H1 (cell line): ENCODE measurements around the gene KANSL3. TPM values are rescaled to one million over a fixed set of nuclear protein-coding genes. Genes with fewer than 3 reads are reported as not detected.

Experiments used
- CTCF ChIA-PET: fragments of 300-600 bp; sonication (Branson Sonifier 250); formaldehyde crosslinking; loops from one replicate; lab custom pipeline; 2021; ENCODE audit not compliant: partially characterized antibody; lab: Charles Lee
- POLR2A ChIA-PET: fragments of 300-600 bp; sonication (Branson Sonifier 250); formaldehyde crosslinking; loops from one replicate; lab custom pipeline; 2021; ENCODE audit warnings: inconsistent platforms; ENCODE audit not compliant: partially characterized antibody; lab: Charles Lee
- DNase-seq, 2 experiments: peaks; one replicate each; pipeline versions ENCODE4 v3.0.0 to v3.0.0-alpha.2; 2010 to 2022; ENCODE audit warnings: low spot score in 2 of 2, low read depth in 1 of 2, mixed read lengths in 1 of 2
- FAIRE-seq: peaks from 2 replicates; lab custom pipeline; 2011; peaks lifted over from hg19 to GRCh38; lab: Jason Lieb, UNC
- H2AFZ ChIP-seq: 2 replicates; pipeline ENCODE4 v1.8.1; 2012; ENCODE audit warnings: low read length, inconsistent platforms
- H2AK5ac ChIP-seq: 2 replicates; pipeline ENCODE4 v1.6.1; 2013; ENCODE audit warnings: low read depth, low read length
- H2BK120ac ChIP-seq: replicated peaks from 2 replicates; pipeline ENCODE3; 2013; ENCODE audit warnings: low read depth, low read length, inconsistent platforms
- H2BK12ac ChIP-seq: 2 replicates; pipeline ENCODE4 v1.6.1; 2013; ENCODE audit warnings: low read depth, low read length
- H2BK15ac ChIP-seq: 2 replicates; pipeline ENCODE4 v1.6.1; 2013; ENCODE audit warnings: low read length
- H2BK20ac ChIP-seq: 2 replicates; pipeline ENCODE4 v1.6.1; 2013; ENCODE audit warnings: low read length
- H2BK5ac ChIP-seq: 2 replicates; pipeline ENCODE4 v1.6.1; 2013; ENCODE audit warnings: low read depth, low read length
- H3K14ac ChIP-seq: 2 replicates; pipeline ENCODE4 v1.6.1; 2013; ENCODE audit warnings: inconsistent platforms; ENCODE audit not compliant: insufficient read length
- H3K18ac ChIP-seq: 2 replicates; pipeline ENCODE4 v1.6.1; 2013; ENCODE audit warnings: low read length; ENCODE audit errors: extremely low read depth
- H3K23ac ChIP-seq: 2 replicates; pipeline ENCODE4 v1.6.1; 2013; ENCODE audit warnings: inconsistent platforms; ENCODE audit not compliant: insufficient read length
- H3K23me2 ChIP-seq: 2 replicates; pipeline ENCODE4 v1.6.1; 2013; ENCODE audit warnings: low read depth, low read length
- H3K27ac ChIP-seq: 2 replicates; pipeline ENCODE4 v1.6.1; 2011; ENCODE audit warnings: low read depth, low read length, inconsistent platforms
- H3K27me3 ChIP-seq, 4 experiments: replicated peaks in 1 of 4; 1 replicate in 1 of 4; 2 replicates in 3 of 4; pipeline versions ENCODE4 v1.6.1 to v1.8.1; 2011 to 2013; ENCODE audit warnings: low read length in 3 of 4, mild to moderate bottlenecking in 3 of 4, inconsistent platforms in 2 of 4, mixed read lengths in 2 of 4, moderate library complexity in 1 of 4; ENCODE audit not compliant: control insufficient read depth in 3 of 4, insufficient read depth in 3 of 4; ENCODE audit errors: extremely low read depth in 1 of 4
- H3K36me3 ChIP-seq, 4 experiments: 2 replicates each; pipeline versions ENCODE4 v1.6.1 to v1.8.1; 2011 to 2013; ENCODE audit warnings: mild to moderate bottlenecking in 4 of 4, low read length in 3 of 4, moderate library complexity in 2 of 4, control low read depth in 1 of 4, inconsistent platforms in 1 of 4; ENCODE audit not compliant: insufficient read depth in 4 of 4, control insufficient read depth in 2 of 4
- H3K4ac ChIP-seq: replicated peaks from 2 replicates; pipeline ENCODE3; 2013; ENCODE audit warnings: low read length, low read depth, mixed read lengths, inconsistent platforms; ENCODE audit not compliant: insufficient read length
- H3K4me1 ChIP-seq, 4 experiments: replicated peaks in 1 of 4; 1 replicate in 1 of 4; 2 replicates in 3 of 4; pipeline versions ENCODE4 v1.6.1 to v1.8.1; 2011 to 2013; ENCODE audit warnings: low read length in 3 of 4, inconsistent platforms in 2 of 4, mixed read lengths in 1 of 4; ENCODE audit not compliant: insufficient read depth in 4 of 4, control insufficient read depth in 3 of 4
- H3K4me2 ChIP-seq, 2 experiments: 2 replicates each; pipeline versions ENCODE4 v1.6.1 to v1.8.1; 2011 to 2013; ENCODE audit warnings: low read depth in 2 of 2, low read length in 2 of 2, control low read depth in 1 of 2, inconsistent platforms in 1 of 2, mild to moderate bottlenecking in 1 of 2; ENCODE audit not compliant: insufficient read depth in 1 of 2
- H3K4me3 ChIP-seq, 4 experiments: fragments of 200-600, 300-600 bp in 1 of 4; sonication (generic), shearing (Covaris generic), sonication (Bioruptor Twin) in 1 of 4; 2 replicates each; pipeline versions ENCODE4 v1.5.1 to v1.8.1; 2011 to 2016; ENCODE audit warnings: low read length in 4 of 4, low read depth in 3 of 4, control low read depth in 2 of 4, inconsistent platforms in 2 of 4, mild to moderate bottlenecking in 2 of 4, mixed read lengths in 1 of 4, moderate library complexity in 1 of 4; ENCODE audit not compliant: insufficient read depth in 2 of 4; ENCODE audit errors: extremely low read depth in 1 of 4
- H3K56ac ChIP-seq: replicated peaks from 2 replicates; pipeline ENCODE3; 2013; ENCODE audit warnings: low read depth, mild to moderate bottlenecking, mixed read lengths, low read length, inconsistent platforms; ENCODE audit not compliant: insufficient read length
- H3K79me1 ChIP-seq: 2 replicates; pipeline ENCODE4 v1.6.1; 2013; ENCODE audit warnings: low read depth, low read length, control low read depth
- H3K79me2 ChIP-seq, 2 experiments: 2 replicates each; pipeline versions ENCODE4 v1.6.1 to v1.8.1; 2012 to 2013; ENCODE audit warnings: low read length in 2 of 2, mild to moderate bottlenecking in 2 of 2, inconsistent platforms in 1 of 2; ENCODE audit not compliant: insufficient read depth in 2 of 2, control insufficient read depth in 1 of 2
- H3K9ac ChIP-seq, 4 experiments: replicated peaks in 1 of 4; 1 replicate in 1 of 4; 2 replicates in 3 of 4; pipeline versions ENCODE4 v1.6.1 to v1.8.1; 2011 to 2013; ENCODE audit warnings: low read depth in 3 of 4, low read length in 3 of 4, control low read depth in 2 of 4, mild to moderate bottlenecking in 2 of 4, moderate library complexity in 2 of 4, inconsistent platforms in 1 of 4; ENCODE audit errors: extremely low read depth in 1 of 4
- H3K9me3 ChIP-seq, 2 experiments: 2 replicates each; pipeline versions ENCODE4 v1.6.1 to v1.8.1; 2012 to 2013; ENCODE audit warnings: mild to moderate bottlenecking in 2 of 2, moderate library complexity in 2 of 2, control low read depth in 1 of 2, inconsistent platforms in 1 of 2, low read depth in 1 of 2, low read length in 1 of 2, mixed read lengths in 1 of 2; ENCODE audit not compliant: insufficient read depth in 2 of 2
- H4K20me1 ChIP-seq, 2 experiments: replicated peaks in 1 of 2; 2 replicates each; pipeline versions ENCODE3 to v1.8.1; 2011 to 2013; ENCODE audit warnings: inconsistent platforms in 2 of 2, low read length in 2 of 2, mild to moderate bottlenecking in 1 of 2; ENCODE audit not compliant: insufficient read depth in 2 of 2, control insufficient read depth in 1 of 2
- H4K5ac ChIP-seq: 2 replicates; pipeline ENCODE4 v1.6.1; 2013; ENCODE audit warnings: low read length, low read depth, mixed read lengths, inconsistent platforms; ENCODE audit not compliant: insufficient read length
- H4K8ac ChIP-seq: 2 replicates; pipeline ENCODE4 v1.8.0; 2013; ENCODE audit warnings: mild to moderate bottlenecking, moderate library complexity, low read length, inconsistent platforms; ENCODE audit not compliant: insufficient read depth; ENCODE audit errors: extremely low read depth
- H4K91ac ChIP-seq: replicated peaks from 2 replicates; pipeline ENCODE3; 2013; ENCODE audit warnings: low read length, mixed read lengths, inconsistent platforms; ENCODE audit not compliant: insufficient read length
- BACH1 ChIP-seq: IDR thresholded peaks from 2 replicates; pipeline ENCODE4 v1.6.1; 2012; ENCODE audit warnings: low read length, improper control_type of control experiment
- CBX8 ChIP-seq: fragments of 300-800, 300-1000 bp; sonication (generic); IDR thresholded peaks from 2 replicates; pipeline ENCODE4 v1.7.1; 2016; ENCODE audit warnings: low read depth, low read length, borderline replicate concordance
- CHD1 ChIP-seq: IDR thresholded peaks from 2 replicates; pipeline ENCODE4 v1.6.1; 2012; ENCODE audit warnings: low read depth, low read length, improper control_type of control experiment
- HDAC2 ChIP-seq, 2 experiments: fragments of 300-600 bp in 1 of 2; sonication (generic) in 1 of 2; IDR thresholded peaks; 2 replicates each; pipeline ENCODE4 v1.6.1; 2011 to 2012; ENCODE audit warnings: low read depth in 2 of 2, low read length in 2 of 2, mild to moderate bottlenecking in 2 of 2, moderate library complexity in 2 of 2, borderline replicate concordance in 1 of 2, inconsistent platforms in 1 of 2
- JUN ChIP-seq: IDR thresholded peaks from 2 replicates; pipeline ENCODE4 v1.6.1; 2011; ENCODE audit warnings: low read depth, mild to moderate bottlenecking, improper control_type of control experiment, low read length
- KDM4A ChIP-seq: IDR thresholded peaks from one replicate; pipeline ENCODE4 v1.7.1; 2012; ENCODE audit warnings: low read depth, mild to moderate bottlenecking, moderate library complexity, low read length, inconsistent platforms; ENCODE audit not compliant: severe bottlenecking
- POLR2A ChIP-seq, 2 experiments: IDR thresholded peaks; 1 replicate in 1 of 2; 2 replicates in 1 of 2; pipeline ENCODE4 v1.6.1; 2011; ENCODE audit warnings: low read depth in 2 of 2, low read length in 2 of 2, mild to moderate bottlenecking in 2 of 2; ENCODE audit errors: control extremely low read depth in 1 of 2
- SIN3A ChIP-seq, 2 experiments: IDR thresholded peaks in 1 of 2; conservative IDR thresholded peaks in 1 of 2; 2 replicates each; pipeline ENCODE4 v1.6.1; 2011 to 2012; ENCODE audit warnings: low read length in 2 of 2, improper control_type of control experiment in 1 of 2, low read depth in 1 of 2, mild to moderate bottlenecking in 1 of 2
- SP1 ChIP-seq: IDR thresholded peaks from 2 replicates; pipeline ENCODE4 v1.6.1; 2011; ENCODE audit warnings: low read depth, low read length
- TBP ChIP-seq: IDR thresholded peaks from 2 replicates; pipeline ENCODE4 v1.6.1; 2011; ENCODE audit warnings: low read depth, low read length, improper control_type of control experiment
- YY1 ChIP-seq: IDR thresholded peaks from 2 replicates; pipeline ENCODE4 v1.6.1; 2011; ENCODE audit warnings: low read depth, mild to moderate bottlenecking, low read length
- WGBS, 2 experiments: shearing (Covaris generic) in 1 of 2; methylation state at CpG; one replicate each; pipeline versions ENCODE4 v1.1.6 to v1.1.7; 2013 to 2015; ENCODE audit warnings: low lambda C conversion rate in 2 of 2, mixed read lengths in 2 of 2, inconsistent platforms in 1 of 2, low coverage in 1 of 2, missing lambda C conversion rate in 1 of 2; ENCODE audit not compliant: insufficient replicate concordance in 2 of 2, insufficient coverage in 1 of 2, insufficient read length in 1 of 2; ENCODE audit errors: extremely low coverage in 1 of 2, missing lambda C conversion rate in 1 of 2; 5-methylcytosine and 5-hydroxymethylcytosine counted together
- polyA plus RNA-seq, 7 experiments: library from polyadenylated mRNA; depleted of rRNA in 3 of 7; stranded (reverse) in 5 of 7; unstranded in 2 of 7; fragments of >200 nt in 5 of 7; fragments of 200-250 nt in 2 of 7; gene quantifications; 1 replicate in 5 of 7; 2 replicates in 1 of 7; 4 replicates in 1 of 7; pipeline versions ENCODE4 v1.2.1 to v1.2.3, GENCODE V29; 2011 to 2013; ENCODE audit warnings: missing spikeins in 2 of 7, mixed read lengths in 2 of 7
- total RNA-seq: library from RNA; stranded (reverse); fragmentation: NEBNext Ultra II Directional; extraction: Animal tissue kit (Norgen Biotek cat#: 25700); gene quantifications from 2 replicates; pipeline ENCODE4 v1.2.1, GENCODE V29; 2021
- TF ChIP-seq, protein P1 (sequence below): IDR thresholded peaks from 2 replicates; pipeline ENCODE4 v1.6.1; 2012; ENCODE audit warnings: inconsistent platforms
- TF ChIP-seq, protein P2 (sequence below): IDR thresholded peaks from 2 replicates; pipeline ENCODE4 v1.6.1; 2012; ENCODE audit warnings: inconsistent platforms

Gene KANSL3
- total and polyA plus RNA-seq, 2 of the 8 experiments (the other 6 are each of a cell fraction or from before 2014, with no cell fraction given) = 19.8 to 31.4 TPM

DNA sequence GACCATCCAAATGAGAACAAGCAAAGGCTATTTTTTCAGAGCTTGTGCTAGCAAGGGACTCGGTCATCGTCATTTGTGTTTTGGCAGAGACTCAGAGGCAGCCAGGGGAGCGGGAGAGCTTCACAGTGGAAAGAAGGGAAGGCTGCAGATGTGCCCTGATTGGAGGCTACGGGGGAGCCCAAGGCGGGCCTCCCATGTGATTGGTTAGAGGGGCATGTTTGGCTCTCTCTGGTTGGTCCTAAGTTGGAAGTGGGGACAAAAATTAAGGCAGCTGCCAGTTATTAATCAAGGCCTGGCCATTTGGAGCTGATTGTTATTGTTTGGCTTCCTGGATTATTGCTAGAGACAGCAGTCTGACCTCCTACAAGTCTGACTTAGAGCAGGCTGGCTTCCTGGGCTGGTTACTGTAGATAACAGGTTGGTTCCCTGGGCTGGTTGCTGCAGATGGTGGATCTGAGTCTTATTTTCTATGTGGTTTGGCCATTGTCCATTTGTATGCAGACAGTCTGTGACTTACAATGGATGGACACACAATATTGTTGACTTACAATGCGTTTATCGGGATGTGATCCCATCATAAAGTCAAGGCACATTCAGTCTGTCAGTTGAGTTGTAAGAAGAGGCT is 10.3 kb upstream of the KANSL3 start:
- FAIRE-seq (no peak), DNase-seq (no peak)
- Histone ChIP-seq H3K56ac (no peak overlapping the region), H2BK15ac (no peak overlapping the region), H4K5ac (no peak overlapping the region), H4K8ac (no peak overlapping the region), H2BK5ac (no peak overlapping the region), H3K79me1 (no peaks in the 10 kb centered on the region), H2AK5ac (no peak overlapping the region), H3K4me3 (no peak overlapping the region), H3K9me3 (no peaks in the 10 kb centered on the region), H3K23me2 (no peaks in the 10 kb centered on the region), H3K79me2 (no peaks in the 10 kb centered on the region), H4K20me1 (no peaks in the 10 kb centered on the region), H2AFZ (no peak overlapping the region), H3K36me3 (no peaks in the 10 kb centered on the region), H3K23ac (no peak overlapping the region), H3K18ac (no peak overlapping the region), H3K4me2 (no peak overlapping the region), H4K91ac (no peak overlapping the region), H2BK120ac (no peak overlapping the region), H3K4me1 (no peaks in the 10 kb centered on the region), H3K9ac (no peak overlapping the region), H2BK20ac (no peak overlapping the region), H3K4ac (no peak overlapping the region), H3K27ac (no peak overlapping the region), H3K14ac (no peak overlapping the region), H3K27me3 (no peaks in the 10 kb centered on the region), H2BK12ac (no peak overlapping the region)
- WGBS, 2 experiments = 92% methylated on average over 7 of the region's 7 CpGs; no CpG with 5 or more reads in 1 of the 2 experiments
- ChIA-PET POLR2A (interaction anchor here (0.6 to 1.0 kb wide), 2 partner anchors 31 to 227 kb away, joined by 3 to 4 read pairs; no protein-coding TSS in a partner anchor), CTCF (interaction anchor here (0.6 to 1.8 kb wide), 3 partner anchors 93 to 185 kb away, joined by 3 to 4 read pairs (median 4); no protein-coding TSS in a partner anchor)
- TF ChIP-seq CBX8 (no peak), HDAC2 (IDR thresholded peaks at IDR 0.05; ENCODE audit: borderline replicate concordance in 1 of 2, low read depth in 2 of 2, low read length in 2 of 2) (no peak), BACH1 (no peak), KDM4A (no peak), JUN (no peak), TBP (no peak), SP1 (no peak), YY1 (no peak), SIN3A (conservative IDR thresholded peaks at IDR 0.05 in 1 of 2, IDR thresholded peaks at IDR 0.05 in 1 of 2; ENCODE audit: low read depth in 1 of 2, low read length in 2 of 2) (no peak), CHD1 (no peak), POLR2A (IDR thresholded peaks at IDR 0.05; ENCODE audit: control extremely low read depth in 1 of 2, low read depth in 2 of 2, low read length in 2 of 2) (no peak)
- TF ChIP-seq, protein P1, sequence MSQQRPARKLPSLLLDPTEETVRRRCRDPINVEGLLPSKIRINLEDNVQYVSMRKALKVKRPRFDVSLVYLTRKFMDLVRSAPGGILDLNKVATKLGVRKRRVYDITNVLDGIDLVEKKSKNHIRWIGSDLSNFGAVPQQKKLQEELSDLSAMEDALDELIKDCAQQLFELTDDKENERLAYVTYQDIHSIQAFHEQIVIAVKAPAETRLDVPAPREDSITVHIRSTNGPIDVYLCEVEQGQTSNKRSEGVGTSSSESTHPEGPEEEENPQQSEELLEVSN = no peak
- TF ChIP-seq, protein P2, sequence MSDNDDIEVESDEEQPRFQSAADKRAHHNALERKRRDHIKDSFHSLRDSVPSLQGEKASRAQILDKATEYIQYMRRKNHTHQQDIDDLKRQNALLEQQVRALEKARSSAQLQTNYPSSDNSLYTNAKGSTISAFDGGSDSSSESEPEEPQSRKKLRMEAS = no peak
